GM21390 (cell line): Measurements from ENCODE around the gene RBM6.
"Not testable (repeated sequence)": the region's sequence is repeated elsewhere in the genome, so short reads cannot be mapped to it uniquely, and the experiment has no call there.

Experiments used
- ATAC-seq: cut with Tn5 transposase; IDR thresholded peaks from one replicate; pipeline ENCODE4 v1.9.1; 2021; ENCODE audit not compliant: unreplicated experiment

Gene RBM6

GRCh38 chr3:50084951-50085350 is 145.0 kb downstream of the RBM6 start:
- not testable (repeated sequence) for ATAC-seq

DNA sequence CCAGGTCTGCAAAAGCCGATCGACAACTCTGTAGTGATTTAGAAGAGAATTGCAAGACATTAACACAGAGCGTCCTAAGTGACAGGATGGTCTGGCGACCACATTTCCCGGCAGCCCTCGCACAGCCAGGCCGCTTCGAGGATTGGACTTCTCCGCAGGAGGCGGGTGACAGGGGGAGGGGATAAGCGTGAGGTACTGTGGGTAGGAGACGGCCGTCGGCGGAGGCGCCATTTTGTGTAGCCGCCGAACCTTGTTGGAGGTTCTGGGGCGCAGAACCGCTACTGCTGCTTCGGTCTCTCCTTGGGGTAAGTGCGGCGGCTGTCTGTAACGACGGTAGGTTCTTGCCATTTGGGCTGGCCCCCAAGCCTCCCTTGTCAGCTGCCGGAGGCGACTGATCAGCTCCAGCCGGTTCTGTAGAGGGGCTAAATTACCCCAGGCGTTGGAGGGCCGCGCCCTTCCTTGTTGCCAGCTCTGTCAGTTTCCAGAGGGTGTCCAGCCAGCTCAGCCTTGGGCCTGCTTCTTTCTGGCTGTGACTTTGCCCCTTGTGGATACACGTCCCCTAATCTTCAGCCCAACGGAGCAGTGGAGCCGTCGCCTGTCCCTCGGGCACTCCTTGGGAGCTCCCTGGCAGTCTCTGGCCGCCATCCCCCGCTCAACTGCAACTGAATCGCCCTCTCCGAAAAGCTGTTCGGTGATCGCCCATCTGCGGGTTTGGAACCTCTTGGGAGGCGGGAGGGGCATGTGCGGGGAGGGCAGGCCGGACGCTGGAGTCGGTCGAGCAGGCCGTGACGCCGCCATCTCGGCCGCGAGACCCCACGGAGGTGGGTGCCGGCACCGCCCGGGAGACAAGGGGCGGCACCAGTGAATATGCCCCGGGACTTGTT is 149.0 kb downstream of the RBM6 start, which contains the start of gene RBM5:
Gene RBM5 (plus strand): TSS at position 195 of the 884 bp plus-strand sequence. CDS start 1,516 bp downstream, outside the sequence.
- peak; percentile 92 for ATAC-seq

DNA sequence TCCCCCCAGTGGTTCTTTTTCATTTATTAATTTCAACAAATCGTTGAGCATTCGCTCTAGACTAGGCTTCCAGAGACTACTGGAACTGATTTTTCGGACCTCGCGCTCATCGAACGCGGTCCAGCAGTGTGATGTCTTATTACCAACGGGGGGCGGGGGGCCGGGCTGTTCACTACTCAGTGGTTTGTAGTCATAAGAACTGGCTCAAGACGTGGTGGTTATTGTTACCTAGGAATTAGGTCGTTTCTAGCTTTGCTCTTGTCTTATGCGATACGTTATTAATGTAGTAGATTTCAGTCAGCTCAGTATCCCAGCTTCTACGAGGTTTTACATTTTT is 149.6 kb downstream of the RBM6 start:
- no peak for ATAC-seq

DNA sequence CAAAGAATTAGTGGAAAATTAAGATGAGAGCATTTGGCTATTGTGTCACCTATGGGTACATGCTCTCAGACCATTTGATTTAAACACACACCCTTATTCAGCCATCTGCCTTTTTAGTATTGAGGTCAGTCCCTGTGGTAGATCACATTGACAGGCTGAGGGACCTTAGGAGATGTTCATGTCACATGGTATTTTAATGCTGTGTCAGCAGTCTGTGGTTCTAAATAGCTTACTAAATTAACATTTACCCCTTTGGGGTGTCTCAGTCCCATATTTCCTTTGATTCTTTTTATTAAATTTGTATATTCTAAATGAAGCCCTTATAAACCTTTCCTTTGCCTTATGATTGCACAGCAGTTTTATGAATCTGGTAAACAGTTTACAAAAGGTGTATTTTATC is 151.0 kb downstream of the RBM6 start:
- ATAC-seq, result no peak

DNA sequence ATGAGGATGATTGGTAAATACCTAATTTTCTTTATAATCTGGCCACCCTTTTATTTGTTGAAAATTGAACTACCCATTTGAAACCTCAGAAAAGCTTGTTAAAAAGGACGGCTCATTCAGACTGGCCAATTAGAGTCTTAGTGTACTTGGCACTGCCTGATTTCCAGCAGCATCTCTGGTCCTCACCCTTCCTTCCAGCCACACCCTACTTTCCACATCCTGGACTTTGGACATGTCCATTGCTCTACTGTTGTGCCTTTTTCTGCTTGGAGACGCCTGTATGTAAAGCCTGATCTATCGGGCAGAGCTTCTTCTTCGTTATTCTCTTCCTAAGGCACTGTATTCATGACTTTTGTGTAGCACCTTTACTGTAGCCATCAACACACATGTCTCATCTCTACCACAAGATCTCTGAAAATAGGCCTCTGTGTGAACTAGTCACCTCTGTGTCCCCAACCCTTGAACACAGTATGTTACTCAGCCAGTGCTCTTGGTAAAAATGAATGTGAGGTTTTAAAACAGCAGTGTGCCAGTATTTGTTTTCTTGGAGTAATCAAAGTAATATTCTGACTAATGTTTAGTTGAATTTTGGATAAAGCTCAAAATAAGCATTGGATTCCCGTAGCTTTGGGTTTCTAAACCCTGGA is 155.5 kb downstream of the RBM6 start:
- ATAC-seq, result no peak

DNA sequence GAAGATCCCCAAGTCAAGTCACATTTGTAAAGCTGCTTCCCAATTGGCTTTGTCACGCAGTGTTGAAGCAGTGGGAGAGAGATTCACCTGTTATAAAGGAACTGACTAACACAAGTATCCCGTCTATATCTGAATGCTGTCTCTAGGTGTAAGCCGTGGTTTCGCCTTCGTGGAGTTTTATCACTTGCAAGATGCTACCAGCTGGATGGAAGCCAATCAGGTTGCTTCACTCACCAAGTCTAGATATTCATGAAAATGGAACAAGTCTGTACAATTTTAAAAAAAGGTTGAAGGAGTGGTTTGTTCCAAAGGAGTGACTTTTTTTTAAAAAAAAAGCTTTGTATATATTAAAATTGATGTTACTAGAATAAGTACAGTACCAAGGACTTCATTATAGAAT is 160.4 kb downstream of the RBM6 start:
- no peak for ATAC-seq

GRCh38 chr3:50100956-50101845 is 161.3 kb downstream of the RBM6 start:
- ATAC-seq, result no peak

DNA sequence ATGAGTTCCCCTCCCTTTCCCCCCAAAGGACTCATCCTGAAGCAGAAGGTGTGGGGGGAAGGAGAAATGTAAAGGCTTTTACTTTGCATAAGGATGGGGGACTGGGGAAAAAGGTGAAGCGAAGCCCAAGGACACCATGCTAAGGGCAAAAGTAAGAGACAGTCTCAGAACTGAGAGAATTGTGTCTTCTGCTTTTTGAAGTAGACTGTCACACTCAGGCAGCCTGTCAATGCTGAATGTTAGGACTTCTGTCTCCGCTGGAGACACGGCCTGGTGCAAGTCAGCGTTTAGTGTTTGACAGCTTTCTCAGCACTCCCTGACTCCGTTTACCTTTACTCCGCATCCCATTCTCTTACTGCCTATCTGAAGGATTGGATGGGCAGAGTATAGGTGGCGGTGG is 162.6 kb downstream of the RBM6 start:
- no peak for ATAC-seq

DNA sequence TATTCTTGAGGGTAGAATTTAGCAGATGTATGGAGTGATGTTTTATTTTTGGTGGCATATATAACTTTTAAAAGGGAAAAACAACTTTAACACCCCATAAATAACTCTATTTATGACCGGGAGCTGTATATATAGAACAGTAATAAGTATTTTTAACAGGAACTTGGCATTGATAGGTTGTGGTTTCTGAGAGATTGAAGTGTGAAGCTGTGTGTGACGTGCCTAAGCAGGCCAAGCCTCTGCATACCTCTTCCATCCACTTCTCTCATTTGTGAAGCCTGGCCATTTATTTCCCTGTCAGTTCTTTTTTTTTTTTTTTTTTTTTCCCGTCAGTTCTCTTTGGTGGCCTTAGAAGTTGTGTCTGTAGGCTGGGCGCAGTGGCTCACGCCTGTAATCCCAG is 171.8 kb downstream of the RBM6 start:
- ATAC-seq, result no peak

- ATAC-seq, result no peak
These were observed 172.5 kb downstream of the RBM6 start for GRCh38 chr3:50112462-50112861.

DNA sequence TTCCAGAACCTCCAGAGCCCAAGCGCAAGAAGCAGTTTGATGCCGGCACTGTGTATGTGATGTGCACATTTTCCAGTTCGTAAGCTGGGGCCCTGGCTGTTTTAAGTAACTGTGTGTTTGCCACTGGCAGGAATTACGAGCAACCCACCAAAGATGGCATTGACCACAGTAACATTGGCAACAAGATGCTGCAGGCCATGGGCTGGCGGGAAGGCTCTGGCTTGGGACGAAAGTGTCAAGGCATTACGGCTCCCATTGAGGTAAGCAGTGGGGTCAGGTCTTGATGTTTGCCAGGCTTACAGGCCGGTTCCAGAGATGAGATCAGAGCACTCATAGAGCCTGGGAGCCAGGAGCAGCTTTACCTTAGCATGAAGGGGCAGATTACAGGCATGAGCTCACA is 177.2 kb downstream of the RBM6 start:
- no peak for ATAC-seq

- no peak for ATAC-seq
These were observed 178.3 kb downstream of the RBM6 start for GRCh38 chr3:50118237-50118636.

- no peak for ATAC-seq
These were observed 179.8 kb downstream of the RBM6 start for GRCh38 chr3:50119786-50120185.

DNA sequence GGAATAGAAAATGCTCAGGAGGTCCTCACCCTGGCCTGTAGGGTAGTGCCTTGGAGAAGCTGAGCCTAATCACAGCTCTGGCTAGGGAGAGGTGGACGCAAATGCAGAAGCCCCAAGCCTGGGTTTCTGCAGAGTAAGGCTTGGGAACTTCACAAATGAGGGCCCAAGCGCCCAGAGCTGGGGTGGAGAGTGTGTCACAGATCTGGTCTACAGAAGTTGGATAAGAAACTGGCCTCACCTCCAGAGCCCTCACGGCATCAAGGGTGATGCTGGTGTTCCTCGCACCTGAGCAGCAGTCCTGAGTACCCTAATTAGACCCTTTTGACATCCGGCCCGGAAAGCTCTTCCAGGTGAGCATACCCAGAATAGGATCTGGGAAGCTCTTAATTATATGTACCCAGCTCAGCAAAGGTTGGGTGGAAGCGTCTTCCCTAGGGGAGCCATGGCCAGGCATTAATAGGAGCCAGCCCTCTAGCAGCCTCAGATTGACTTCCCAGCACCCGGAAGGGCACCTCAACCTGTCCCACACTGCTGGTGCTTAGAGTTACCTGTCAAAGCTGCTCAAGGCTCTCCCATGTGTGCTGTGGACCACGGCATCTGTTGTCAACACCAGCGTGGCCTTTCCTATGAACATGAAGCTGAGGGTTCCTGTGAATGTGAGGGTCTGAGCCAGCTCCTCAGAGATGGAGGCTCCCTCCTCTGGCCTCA is 180.6 kb downstream of the RBM6 start:
- no peak for ATAC-seq

DNA sequence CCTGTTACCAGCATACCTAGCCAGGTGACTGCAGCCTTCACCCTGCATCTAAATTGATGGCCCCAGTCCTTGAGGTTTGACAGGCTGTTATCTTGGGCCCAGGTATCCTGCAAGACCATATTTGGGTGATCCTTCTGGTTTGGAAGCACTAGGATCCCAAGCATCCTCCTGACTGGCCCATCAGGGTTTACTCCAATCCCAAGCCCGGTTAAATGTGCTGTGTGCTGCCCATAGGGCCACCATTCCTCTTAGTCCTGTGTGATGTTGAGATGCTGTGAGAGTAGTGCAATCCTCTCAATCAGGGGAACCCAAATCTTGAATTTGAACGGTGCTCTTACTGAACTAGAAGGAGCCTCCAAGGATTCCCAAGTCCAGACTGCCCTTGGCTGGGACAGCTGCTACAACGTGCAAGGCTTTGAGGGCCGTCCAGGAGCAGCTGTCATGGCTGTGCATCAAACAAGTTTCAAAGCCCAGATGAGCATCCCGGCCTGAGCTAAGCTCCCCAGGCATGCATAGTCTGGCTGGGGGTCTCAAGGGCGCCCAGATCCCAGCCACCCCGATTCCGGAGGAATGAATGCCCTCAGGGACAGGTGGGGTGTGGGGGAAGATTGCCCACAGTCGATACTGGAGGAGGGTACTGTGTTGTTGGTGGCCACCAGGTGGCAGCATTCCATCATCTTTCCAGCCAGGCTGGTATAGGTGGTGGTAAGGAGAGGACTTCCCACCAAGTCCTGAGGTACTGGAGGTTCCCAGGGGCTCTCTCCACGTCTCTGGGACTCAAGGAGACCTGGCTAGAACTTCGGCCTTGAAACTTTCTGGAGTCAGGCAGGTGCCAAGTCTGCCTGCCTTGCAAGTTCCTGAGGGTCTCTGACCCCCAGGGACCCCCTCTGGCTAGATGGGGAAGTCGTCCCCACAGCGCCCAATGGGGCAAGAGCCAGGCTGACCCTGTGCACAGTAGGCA is 181.4 kb downstream of the RBM6 start:
- no peak for ATAC-seq

GRCh38 chr3:50122071-50122470 is 182.1 kb downstream of the RBM6 start:
- no peak for ATAC-seq

GRCh38 chr3:50122661-50123391 is 182.9 kb downstream of the RBM6 start:
- ATAC-seq, result no peak

GRCh38 chr3:50123394-50124051 is 183.6 kb downstream of the RBM6 start:
- ATAC-seq, result no peak
